DND-41 (cell line): Measurements from ENCODE around the gene RAMACL.

Experiments
- ATAC-seq: fragments of 200-7000 bp; cut with Tn5 transposase; 3 replicates; pipeline ENCODE4 v1.9.1; 2021; ENCODE audit warnings: low read depth; ENCODE audit not compliant: insufficient read depth
- DNase-seq: peaks from one replicate; pipeline ENCODE4 v3.0.0-alpha.2; 2020
- H2AFZ ChIP-seq: 2 replicates; pipeline ENCODE4 v1.6.0; 2012; ENCODE audit warnings: low read depth, low read length
- H3K27ac ChIP-seq: 2 replicates; pipeline ENCODE4 v1.5.1; 2012; ENCODE audit warnings: low read length, inconsistent platforms
- H3K27me3 ChIP-seq: fragments of 200-600 bp; sonication (generic); 2 replicates; pipeline ENCODE4 v1.6.0; 2012; ENCODE audit warnings: low read length, mild to moderate bottlenecking, inconsistent platforms; ENCODE audit not compliant: insufficient read depth, poor library complexity
- H3K36me3 ChIP-seq: 2 replicates; pipeline ENCODE4 v1.5.1; 2012; ENCODE audit warnings: low read length, inconsistent platforms; ENCODE audit not compliant: insufficient read depth
- H3K4me1 ChIP-seq: 2 replicates; pipeline ENCODE4 v1.5.1; 2012; ENCODE audit warnings: mild to moderate bottlenecking, low read length; ENCODE audit not compliant: insufficient read depth
- H3K4me2 ChIP-seq: 2 replicates; pipeline ENCODE4 v1.6.0; 2012; ENCODE audit warnings: mild to moderate bottlenecking, moderate library complexity, low read length, inconsistent platforms; ENCODE audit not compliant: insufficient read depth
- H3K4me3 ChIP-seq, 2 experiments: fragments of 200-600 bp in 1 of 2; shearing (Covaris generic) in 1 of 2; 2 replicates each; pipeline ENCODE4 v1.5.1; 2012 to 2016; ENCODE audit warnings: inconsistent platforms in 2 of 2, low read length in 2 of 2, mild to moderate bottlenecking in 2 of 2, low read depth in 1 of 2, moderate library complexity in 1 of 2
- H3K79me2 ChIP-seq: 2 replicates; pipeline ENCODE4 v1.6.0; 2012; ENCODE audit warnings: low read length, inconsistent platforms; ENCODE audit not compliant: insufficient read depth
- H3K9ac ChIP-seq: 2 replicates; pipeline ENCODE4 v1.6.0; 2012; ENCODE audit warnings: low read depth, mild to moderate bottlenecking, inconsistent platforms, low read length, moderate library complexity
- H3K9me3 ChIP-seq: 2 replicates; pipeline ENCODE4 v1.5.1; 2012; ENCODE audit warnings: low read length, moderate library complexity, mild to moderate bottlenecking, inconsistent platforms; ENCODE audit not compliant: insufficient read depth, severe bottlenecking
- H4K20me1 ChIP-seq: 2 replicates; pipeline ENCODE4 v1.6.0; 2012; ENCODE audit warnings: low read length; ENCODE audit not compliant: insufficient read depth
- EZH2 ChIP-seq: IDR thresholded peaks from 3 replicates; pipeline ENCODE4 v1.6.1; 2012; ENCODE audit warnings: borderline replicate concordance, low read depth, mild to moderate bottlenecking, moderate library complexity, low read length, inconsistent platforms; ENCODE audit not compliant: severe bottlenecking
- TF ChIP-seq, protein P1 (sequence below): IDR thresholded peaks from 2 replicates; pipeline ENCODE4 v1.5.1; 2012; ENCODE audit warnings: borderline replicate concordance, low read length, moderate library complexity, mild to moderate bottlenecking; ENCODE audit not compliant: poor library complexity, severe bottlenecking; ENCODE audit errors: extremely low read depth

The RAMACL gene

DNA sequence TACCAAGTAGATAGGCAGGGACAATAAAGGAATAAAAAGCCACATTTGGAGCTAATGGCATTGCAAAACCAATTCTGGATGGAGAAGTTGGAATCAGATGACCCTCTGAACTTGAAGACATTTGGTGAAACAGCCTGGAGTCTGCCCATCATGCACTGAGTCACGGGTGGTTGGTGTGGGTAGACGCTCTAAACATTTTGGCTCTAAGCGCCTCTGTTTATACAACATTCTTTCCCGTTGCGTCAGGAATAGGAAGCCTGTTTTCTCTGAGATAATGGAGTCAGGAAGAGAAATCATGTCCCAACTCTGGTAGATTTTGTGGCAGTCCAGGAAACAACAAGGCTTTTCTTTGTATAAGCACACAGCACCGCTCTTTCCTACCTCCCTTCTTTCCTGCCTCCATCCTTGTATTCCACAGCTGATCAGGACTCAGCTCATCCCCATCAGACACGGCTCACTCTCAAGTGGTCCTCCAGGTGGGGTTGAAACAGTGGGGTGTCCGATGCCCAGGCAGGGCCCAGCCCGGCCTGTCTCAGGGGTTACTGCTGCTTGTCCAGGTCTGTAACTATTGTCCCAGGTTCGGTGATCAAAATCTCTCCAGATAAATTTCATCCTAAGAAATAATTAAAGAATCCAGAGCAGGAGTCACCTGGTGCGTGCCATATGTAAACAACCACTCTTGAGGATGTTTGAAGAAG is 12.1 kb upstream of the RAMACL start:
- no peaks in the 10 kb centered on the region for H4K20me1 ChIP-seq
- no peak overlapping the region for H2AFZ ChIP-seq
- H3K4me3 ChIP-seq: no peak overlapping the region
- no peak overlapping the region for H3K4me2 ChIP-seq
- no peak overlapping the region for H3K9ac ChIP-seq
- H3K79me2 ChIP-seq: no peaks in the 10 kb centered on the region
- H3K9me3 ChIP-seq: no peaks in the 10 kb centered on the region
- TF ChIP-seq, protein P1, sequence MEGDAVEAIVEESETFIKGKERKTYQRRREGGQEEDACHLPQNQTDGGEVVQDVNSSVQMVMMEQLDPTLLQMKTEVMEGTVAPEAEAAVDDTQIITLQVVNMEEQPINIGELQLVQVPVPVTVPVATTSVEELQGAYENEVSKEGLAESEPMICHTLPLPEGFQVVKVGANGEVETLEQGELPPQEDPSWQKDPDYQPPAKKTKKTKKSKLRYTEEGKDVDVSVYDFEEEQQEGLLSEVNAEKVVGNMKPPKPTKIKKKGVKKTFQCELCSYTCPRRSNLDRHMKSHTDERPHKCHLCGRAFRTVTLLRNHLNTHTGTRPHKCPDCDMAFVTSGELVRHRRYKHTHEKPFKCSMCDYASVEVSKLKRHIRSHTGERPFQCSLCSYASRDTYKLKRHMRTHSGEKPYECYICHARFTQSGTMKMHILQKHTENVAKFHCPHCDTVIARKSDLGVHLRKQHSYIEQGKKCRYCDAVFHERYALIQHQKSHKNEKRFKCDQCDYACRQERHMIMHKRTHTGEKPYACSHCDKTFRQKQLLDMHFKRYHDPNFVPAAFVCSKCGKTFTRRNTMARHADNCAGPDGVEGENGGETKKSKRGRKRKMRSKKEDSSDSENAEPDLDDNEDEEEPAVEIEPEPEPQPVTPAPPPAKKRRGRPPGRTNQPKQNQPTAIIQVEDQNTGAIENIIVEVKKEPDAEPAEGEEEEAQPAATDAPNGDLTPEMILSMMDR: no peak
- no peak for TF ChIP-seq EZH2
- DNase-seq (no peak), ATAC-seq (no peak)
- H3K4me1 ChIP-seq: no peaks in the 10 kb centered on the region
- H3K27ac ChIP-seq: no peak overlapping the region
- no peaks in the 10 kb centered on the region for H3K36me3 ChIP-seq
- H3K27me3 ChIP-seq: no peaks in the 10 kb centered on the region

GRCh38 chr6:166597711-166598440 is 11.4 kb upstream of the RAMACL start:
- H3K4me1 ChIP-seq: no peaks in the 10 kb centered on the region
- no peak for DNase-seq
- no peaks in the 10 kb centered on the region for H3K36me3 ChIP-seq
- H3K4me2 ChIP-seq: no peak overlapping the region
- H3K79me2 ChIP-seq: no peaks in the 10 kb centered on the region
- H3K9me3 ChIP-seq: no peaks in the 10 kb centered on the region
- H3K4me3 ChIP-seq: no peak overlapping the region
- no peak overlapping the region for H3K9ac ChIP-seq
- H3K27ac ChIP-seq: no peak overlapping the region
- TF ChIP-seq, protein P1: no peak
- TF ChIP-seq EZH2: no peak
- no peaks in the 10 kb centered on the region for H4K20me1 ChIP-seq
- no peak for ATAC-seq
- H3K27me3 ChIP-seq: no peaks in the 10 kb centered on the region
- H2AFZ ChIP-seq: no peak overlapping the region

DNA sequence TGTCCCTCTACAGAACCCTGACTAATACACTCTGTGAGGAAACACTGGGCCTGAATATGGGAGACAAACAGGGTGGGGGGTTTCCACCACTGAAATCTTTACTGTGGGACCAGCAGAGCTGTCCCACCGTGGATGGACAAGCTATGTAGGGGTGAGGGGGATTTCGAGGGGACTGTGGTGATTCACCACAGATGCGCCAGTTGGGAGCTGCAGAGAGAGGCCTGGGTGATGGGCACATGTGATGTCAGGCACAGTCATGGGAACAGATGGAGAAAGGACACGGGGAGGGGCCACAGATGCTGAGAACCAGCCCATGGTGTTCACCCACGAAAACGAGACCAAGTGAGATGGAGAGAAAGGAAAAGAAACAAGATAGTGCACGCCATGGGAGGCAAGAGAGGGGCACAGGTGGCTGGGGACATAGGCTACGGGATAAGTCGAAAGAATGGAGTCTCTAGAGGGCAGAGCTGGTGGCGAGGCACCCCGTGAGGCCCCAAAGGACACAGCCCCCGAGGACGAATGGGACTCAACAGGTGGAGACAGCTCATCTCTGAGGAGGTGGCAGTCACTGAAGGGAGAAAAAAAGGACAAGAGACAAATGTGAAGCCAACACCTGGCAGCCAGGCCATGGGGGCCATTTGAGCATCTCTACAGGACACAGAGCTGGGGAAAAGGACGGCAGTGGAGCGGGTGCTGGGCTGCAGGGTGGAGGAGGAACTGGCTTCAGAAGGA is 10.5 kb upstream of the RAMACL start:
- Histone ChIP-seq H4K20me1 (no peaks in the 10 kb centered on the region), H3K9me3 (no peaks in the 10 kb centered on the region), H3K4me3 (no peak overlapping the region), H3K4me1 (no peaks in the 10 kb centered on the region), H3K79me2 (no peaks in the 10 kb centered on the region), H3K27me3 (no peaks in the 10 kb centered on the region), H2AFZ (no peak overlapping the region), H3K4me2 (no peak overlapping the region), H3K36me3 (no peaks in the 10 kb centered on the region), H3K9ac (no peak overlapping the region), H3K27ac (no peak overlapping the region)
- DNase-seq (no peak), ATAC-seq (no peak)
- no peak for TF ChIP-seq EZH2
- TF ChIP-seq, protein P1: no peak
